ENCODE results near the gene NSUN3. TPM values are rescaled to one million over a fixed set of nuclear protein-coding genes. Genes with fewer than 3 reads are reported as not detected.
"Not testable (repeated sequence)": the region's sequence is repeated elsewhere in the genome, so short reads cannot be mapped to it uniquely, and the experiment has no call there.

Gene NSUN3
- total and polyA plus RNA-seq, 4 donors = 3.9 to 20.0 (median 13.9) TPM

GRCh38 chr3:94101860-94102259 lies 39.0 kb downstream of the NSUN3 start:
- Histone ChIP-seq H3K4me1 (ENCODE audit: control insufficient read depth in 1 of 2, insufficient read depth in 2 of 2, low read length in 2 of 2) (no peaks in the 10 kb centered on the region), H3K9me3 (ENCODE audit: control insufficient read depth, low read length) (no peaks in the 10 kb centered on the region), H3K4me3 (ENCODE audit: low read length in 2 of 2) (no peak overlapping the region), H3K36me3 (ENCODE audit: control insufficient read depth in 1 of 2, insufficient read depth in 2 of 2, low read length in 1 of 2) (peaks cover 0 to 8% of the 10 kb centered on the region in 2 donors), H3K27ac (ENCODE audit: low read depth in 1 of 2, low read length in 2 of 2) (no peak overlapping the region), H3K27me3 (ENCODE audit: control insufficient read depth in 1 of 2, insufficient read depth in 2 of 2, low read length in 1 of 2) (no peaks in the 10 kb centered on the region)
- ATAC-seq (ENCODE audit: low FRiP score) (no peak), DNase-seq (no peak)
- WGBS, 2 donors = 42 to 44% methylated on average over 4 of the region's 4 CpGs
- intact Hi-C loops (cut with DNase I) = no loop called here

DNA sequence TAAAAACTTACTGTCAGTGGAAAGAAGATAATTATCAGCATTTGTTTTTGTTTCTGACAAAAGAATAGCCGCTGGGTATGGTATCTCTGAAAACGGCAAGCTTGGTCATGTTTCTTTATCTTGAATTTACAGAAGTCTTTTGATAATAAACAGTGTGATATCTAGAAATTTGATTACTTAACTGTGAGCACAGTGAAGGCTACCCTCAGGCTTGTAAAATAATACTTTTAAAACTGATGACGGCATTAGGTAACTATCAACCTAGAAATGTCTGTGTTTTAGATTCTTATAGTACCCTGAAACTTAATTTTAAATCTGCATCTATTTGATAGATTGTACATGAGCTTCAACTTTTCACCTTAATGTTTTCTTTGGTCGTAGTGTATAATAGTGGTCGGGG lies 43.4 kb downstream of the NSUN3 start:
- ATAC-seq (ENCODE audit: low FRiP score) = no peak
- no peak for DNase-seq
- H3K9me3 ChIP-seq (ENCODE audit: control insufficient read depth, low read length) = no peaks in the 10 kb centered on the region
- H3K36me3 ChIP-seq (ENCODE audit: control insufficient read depth in 1 of 2, insufficient read depth in 2 of 2, low read length in 1 of 2) = peaks cover 0 to 3% of the 10 kb centered on the region in 2 donors
- intact Hi-C loops (cut with DNase I) = no loop called here
- no peaks in the 10 kb centered on the region for H3K4me1 ChIP-seq (ENCODE audit: control insufficient read depth in 1 of 2, insufficient read depth in 2 of 2, low read length in 2 of 2)
- no peak overlapping the region for H3K27ac ChIP-seq (ENCODE audit: low read depth in 1 of 2, low read length in 2 of 2)
- WGBS, 2 donors = 44 to 46% methylated on average over 5 of the region's 5 CpGs
- no peaks in the 10 kb centered on the region for H3K27me3 ChIP-seq (ENCODE audit: control insufficient read depth in 1 of 2, insufficient read depth in 2 of 2, low read length in 1 of 2)
- H3K4me3 ChIP-seq (ENCODE audit: low read length in 2 of 2) = no peak overlapping the region

- H3K36me3 ChIP-seq (ENCODE audit: control insufficient read depth in 1 of 2, insufficient read depth in 2 of 2, low read length in 1 of 2); H3K9me3 ChIP-seq (ENCODE audit: control insufficient read depth, low read length); H3K4me3 ChIP-seq (ENCODE audit: low read length in 2 of 2); H3K4me1 ChIP-seq (ENCODE audit: control insufficient read depth in 1 of 2, insufficient read depth in 2 of 2, low read length in 2 of 2); H3K27ac ChIP-seq (ENCODE audit: low read depth in 1 of 2, low read length in 2 of 2); DNase-seq; H3K27me3 ChIP-seq (ENCODE audit: control insufficient read depth in 1 of 2, insufficient read depth in 2 of 2, low read length in 1 of 2); ATAC-seq (ENCODE audit: low FRiP score); intact Hi-C loops (cut with DNase I): not testable (repeated sequence)
These were observed 47.4 kb downstream of the NSUN3 start for GRCh38 chr3:94110232-94110631.

- intact Hi-C loops (cut with DNase I) = no loop called here
- Histone ChIP-seq H3K4me1 (ENCODE audit: control insufficient read depth in 1 of 2, insufficient read depth in 2 of 2, low read length in 2 of 2) (no peaks in the 10 kb centered on the region), H3K27me3 (ENCODE audit: control insufficient read depth in 1 of 2, insufficient read depth in 2 of 2, low read length in 1 of 2) (no peaks in the 10 kb centered on the region), H3K27ac (ENCODE audit: low read depth in 1 of 2, low read length in 2 of 2) (no peak overlapping the region), H3K9me3 (ENCODE audit: control insufficient read depth, low read length) (no peaks in the 10 kb centered on the region), H3K4me3 (ENCODE audit: low read length in 2 of 2) (no peak overlapping the region), H3K36me3 (ENCODE audit: control insufficient read depth in 1 of 2, insufficient read depth in 2 of 2, low read length in 1 of 2) (peaks cover 0 to 3% of the 10 kb centered on the region in 2 donors)
- no peak for DNase-seq
- no peak for ATAC-seq (ENCODE audit: low FRiP score)
These were observed 48.0 kb downstream of the NSUN3 start for GRCh38 chr3:94110854-94111253.

- Histone ChIP-seq H3K4me3 (ENCODE audit: low read length in 2 of 2) (no peak overlapping the region), H3K36me3 (ENCODE audit: control insufficient read depth in 1 of 2, insufficient read depth in 2 of 2, low read length in 1 of 2) (peaks cover 2 to 3% of the 10 kb centered on the region in 2 donors), H3K4me1 (ENCODE audit: control insufficient read depth in 1 of 2, insufficient read depth in 2 of 2, low read length in 2 of 2) (no peaks in the 10 kb centered on the region), H3K9me3 (ENCODE audit: control insufficient read depth, low read length) (no peaks in the 10 kb centered on the region), H3K27ac (ENCODE audit: low read depth in 1 of 2, low read length in 2 of 2) (no peak overlapping the region), H3K27me3 (ENCODE audit: control insufficient read depth in 1 of 2, insufficient read depth in 2 of 2, low read length in 1 of 2) (no peaks in the 10 kb centered on the region)
- ATAC-seq (ENCODE audit: low FRiP score) (no peak), DNase-seq (no peak)
- intact Hi-C loops (cut with DNase I) = no loop called here
- 91% methylated on average over 5 of the region's 5 CpGs for WGBS, 2 donors
These were observed 51.8 kb downstream of the NSUN3 start for GRCh38 chr3:94114666-94115065.

- Histone ChIP-seq H3K36me3 (ENCODE audit: control insufficient read depth in 1 of 2, insufficient read depth in 2 of 2, low read length in 1 of 2) (peaks cover 2 to 4% of the 10 kb centered on the region in 2 donors), H3K4me3 (ENCODE audit: low read length in 2 of 2) (no peak overlapping the region), H3K4me1 (ENCODE audit: control insufficient read depth in 1 of 2, insufficient read depth in 2 of 2, low read length in 2 of 2) (no peaks in the 10 kb centered on the region), H3K9me3 (ENCODE audit: control insufficient read depth, low read length) (no peaks in the 10 kb centered on the region), H3K27ac (ENCODE audit: low read depth in 1 of 2, low read length in 2 of 2) (no peak overlapping the region), H3K27me3 (ENCODE audit: control insufficient read depth in 1 of 2, insufficient read depth in 2 of 2, low read length in 1 of 2) (no peaks in the 10 kb centered on the region)
- intact Hi-C loops (cut with DNase I) = no loop called here
- ATAC-seq (ENCODE audit: low FRiP score) = no peak
- DNase-seq = no peak
- 21 to 24% methylated on average over 6 of the region's 6 CpGs for WGBS, 2 donors
These were observed 52.6 kb downstream of the NSUN3 start for GRCh38 chr3:94115482-94115881.

DNA sequence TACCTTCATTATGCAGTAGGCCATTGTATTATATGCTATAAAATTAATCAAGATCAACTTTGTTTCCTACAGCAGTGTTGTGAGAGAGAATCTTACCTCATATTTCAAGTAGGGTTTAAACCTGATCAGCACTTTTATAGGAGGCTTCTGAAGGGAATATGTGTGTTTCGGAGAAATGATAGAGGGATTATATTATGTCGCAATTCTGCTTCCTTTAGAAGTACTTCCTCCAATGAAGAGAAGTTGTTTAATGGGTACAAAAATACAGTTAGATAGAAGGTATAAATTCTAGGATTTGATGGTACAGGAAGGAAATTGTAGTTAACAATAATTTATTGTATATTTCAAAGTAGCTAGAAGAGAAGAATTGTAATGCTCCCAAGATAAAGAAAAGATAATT lies 54.9 kb downstream of the NSUN3 start:
- Histone ChIP-seq H3K36me3 (ENCODE audit: control insufficient read depth in 1 of 2, insufficient read depth in 2 of 2, low read length in 1 of 2) (peaks cover 2% of the 10 kb centered on the region in 2 donors), H3K27me3 (ENCODE audit: control insufficient read depth in 1 of 2, insufficient read depth in 2 of 2, low read length in 1 of 2) (no peaks in the 10 kb centered on the region), H3K27ac (ENCODE audit: low read depth in 1 of 2, low read length in 2 of 2) (no peak overlapping the region), H3K9me3 (ENCODE audit: control insufficient read depth, low read length) (no peaks in the 10 kb centered on the region), H3K4me1 (ENCODE audit: control insufficient read depth in 1 of 2, insufficient read depth in 2 of 2, low read length in 2 of 2) (no peaks in the 10 kb centered on the region), H3K4me3 (ENCODE audit: low read length in 2 of 2) (no peak overlapping the region)
- DNase-seq = no peak
- WGBS, 2 donors = 92 to 97% methylated on average over 2 of the region's 2 CpGs
- intact Hi-C loops (cut with DNase I) = no loop called here
- ATAC-seq (ENCODE audit: low FRiP score) = no peak

DNA sequence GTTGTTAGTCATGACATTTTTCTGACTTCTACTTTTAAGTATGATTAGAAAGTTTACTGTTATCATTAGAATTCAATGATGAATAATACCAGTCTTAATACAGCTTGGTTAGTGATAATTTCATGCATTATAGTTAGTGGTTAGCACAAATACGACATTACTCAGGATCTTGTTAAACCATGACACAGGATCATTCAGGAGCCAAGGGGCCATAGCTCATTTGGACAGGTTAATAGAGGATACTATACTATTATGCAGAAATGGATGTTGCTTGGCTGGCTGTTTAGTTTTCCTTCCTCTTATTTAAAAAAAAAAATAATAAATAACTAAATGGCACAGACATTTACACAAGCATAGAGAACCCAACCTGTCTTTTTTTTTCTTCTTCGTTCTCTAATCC lies 55.5 kb downstream of the NSUN3 start:
- H3K9me3 ChIP-seq (ENCODE audit: control insufficient read depth, low read length) = no peaks in the 10 kb centered on the region
- DNase-seq = no peak
- no peaks in the 10 kb centered on the region for H3K27me3 ChIP-seq (ENCODE audit: control insufficient read depth in 1 of 2, insufficient read depth in 2 of 2, low read length in 1 of 2)
- H3K4me3 ChIP-seq (ENCODE audit: low read length in 2 of 2) = no peak overlapping the region
- peaks cover 2% of the 10 kb centered on the region in 2 donors for H3K36me3 ChIP-seq (ENCODE audit: control insufficient read depth in 1 of 2, insufficient read depth in 2 of 2, low read length in 1 of 2)
- H3K4me1 ChIP-seq (ENCODE audit: control insufficient read depth in 1 of 2, insufficient read depth in 2 of 2, low read length in 2 of 2) = no peaks in the 10 kb centered on the region
- intact Hi-C loops (cut with DNase I) = no loop called here
- H3K27ac ChIP-seq (ENCODE audit: low read depth in 1 of 2, low read length in 2 of 2) = no peak overlapping the region
- 86 to 92% methylated on average over 2 of the region's 2 CpGs for WGBS, 2 donors
- ATAC-seq (ENCODE audit: low FRiP score) = no peak

- intact Hi-C loops (cut with DNase I) = no loop called here
- ATAC-seq (ENCODE audit: low FRiP score) = no peak
These were observed 58.3 kb downstream of the NSUN3 start for GRCh38 chr3:94121161-94121560.

More at GRCh38 chr3:94121161-94121560, 58.3 kb downstream of the NSUN3 start:
- H3K36me3 ChIP-seq (ENCODE audit: control insufficient read depth in 1 of 2, insufficient read depth in 2 of 2, low read length in 1 of 2) = peaks cover 2 to 5% of the 10 kb centered on the region in 2 donors
- DNase-seq = no peak
- WGBS, 2 donors = 85 to 88% methylated on average over 2 of the region's 2 CpGs
- H3K27ac ChIP-seq (ENCODE audit: low read depth in 1 of 2, low read length in 2 of 2) = no peak overlapping the region
- H3K9me3 ChIP-seq (ENCODE audit: control insufficient read depth, low read length) = no peaks in the 10 kb centered on the region
- H3K27me3 ChIP-seq (ENCODE audit: control insufficient read depth in 1 of 2, insufficient read depth in 2 of 2, low read length in 1 of 2) = no peaks in the 10 kb centered on the region
- no peak overlapping the region for H3K4me3 ChIP-seq (ENCODE audit: low read length in 2 of 2)
- no peaks in the 10 kb centered on the region for H3K4me1 ChIP-seq (ENCODE audit: control insufficient read depth in 1 of 2, insufficient read depth in 2 of 2, low read length in 2 of 2)
